Liver (tissue), 3 donors: Measurements from ENCODE around the gene GNB1.

Source experiments
- EGR1 ChIP-seq, 2 donors: IDR thresholded peaks; 2 replicates each; pipeline ENCODE4 v1.6.1; 2016 to 2018; ENCODE audit warnings: antibody characterized with exemption in 2 of 2, low read depth in 2 of 2
- GABPA ChIP-seq, 2 donors: IDR thresholded peaks in 1 of 2; conservative IDR thresholded peaks in 1 of 2; 2 replicates each; pipeline ENCODE4 v1.6.1; 2016; ENCODE audit warnings: antibody characterized with exemption in 2 of 2, mild to moderate bottlenecking in 1 of 2, moderate library complexity in 1 of 2
- HNF4A ChIP-seq, 2 donors: conservative IDR thresholded peaks; 2 replicates each; pipeline ENCODE4 v1.6.1; 2016; ENCODE audit warnings: antibody characterized with exemption in 2 of 2, mild to moderate bottlenecking in 2 of 2
- JUND ChIP-seq, 2 donors: IDR thresholded peaks; 2 replicates each; pipeline ENCODE4 v1.6.1; 2016; ENCODE audit warnings: antibody characterized with exemption in 2 of 2
- RAD21 ChIP-seq, 2 donors: IDR thresholded peaks; 2 replicates each; pipeline ENCODE4 v1.6.1; 2016; ENCODE audit warnings: antibody characterized with exemption in 2 of 2, mild to moderate bottlenecking in 2 of 2
- RXRA ChIP-seq, 2 donors: IDR thresholded peaks; 2 replicates each; pipeline ENCODE4 v1.6.1; 2017 to 2018; ENCODE audit warnings: antibody characterized with exemption in 2 of 2, mild to moderate bottlenecking in 1 of 2
- SP1 ChIP-seq: IDR thresholded peaks from 2 replicates; pipeline ENCODE4 v1.6.1; 2018; ENCODE audit warnings: antibody characterized with exemption, mild to moderate bottlenecking
- TAF1 ChIP-seq: conservative IDR thresholded peaks from 2 replicates; pipeline ENCODE4 v1.6.1; 2016; ENCODE audit warnings: antibody characterized with exemption, mild to moderate bottlenecking
- YY1 ChIP-seq: IDR thresholded peaks from 2 replicates; pipeline ENCODE4 v1.6.1; 2016; ENCODE audit warnings: antibody characterized with exemption, mild to moderate bottlenecking
- TF ChIP-seq, protein P1 (sequence below): fragments of 150-350 bp; IDR thresholded peaks from 2 replicates; pipeline ENCODE4 v1.5.1; 2017; ENCODE audit warnings: improper control_type of control experiment, low read depth, low read length; ENCODE audit not compliant: missing input control
- TF ChIP-seq, protein P2 (sequence below): IDR thresholded peaks from 2 replicates; pipeline ENCODE4 v1.6.1; 2016; ENCODE audit warnings: antibody characterized with exemption, mild to moderate bottlenecking
- TF ChIP-seq, protein P3 (sequence below): IDR thresholded peaks from 2 replicates; pipeline ENCODE4 v1.6.1; 2016; ENCODE audit warnings: antibody characterized with exemption
- donor health status: healthy.
- donor health status: healthy.

DNA sequence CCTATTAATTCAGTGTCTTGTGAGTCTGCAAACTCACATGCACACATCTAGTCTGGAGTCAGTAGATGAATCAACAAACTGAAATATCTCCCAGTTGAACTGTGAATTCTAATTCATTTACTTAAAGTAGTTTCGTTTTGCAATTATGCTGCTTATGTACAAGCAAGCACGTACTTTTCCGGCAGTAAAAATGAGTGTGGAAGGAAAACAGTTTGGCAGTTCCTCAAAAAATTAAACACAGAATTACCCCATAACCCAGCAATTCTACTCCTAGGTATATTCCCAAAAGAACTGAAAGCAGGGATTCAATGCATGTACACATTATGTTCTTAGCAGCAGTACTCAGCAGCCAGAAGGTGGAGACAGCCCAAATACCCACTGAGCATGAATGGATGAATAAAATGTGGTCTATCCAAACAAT is 49.3 kb downstream of the GNB1 start:
- TF ChIP-seq, protein P1, sequence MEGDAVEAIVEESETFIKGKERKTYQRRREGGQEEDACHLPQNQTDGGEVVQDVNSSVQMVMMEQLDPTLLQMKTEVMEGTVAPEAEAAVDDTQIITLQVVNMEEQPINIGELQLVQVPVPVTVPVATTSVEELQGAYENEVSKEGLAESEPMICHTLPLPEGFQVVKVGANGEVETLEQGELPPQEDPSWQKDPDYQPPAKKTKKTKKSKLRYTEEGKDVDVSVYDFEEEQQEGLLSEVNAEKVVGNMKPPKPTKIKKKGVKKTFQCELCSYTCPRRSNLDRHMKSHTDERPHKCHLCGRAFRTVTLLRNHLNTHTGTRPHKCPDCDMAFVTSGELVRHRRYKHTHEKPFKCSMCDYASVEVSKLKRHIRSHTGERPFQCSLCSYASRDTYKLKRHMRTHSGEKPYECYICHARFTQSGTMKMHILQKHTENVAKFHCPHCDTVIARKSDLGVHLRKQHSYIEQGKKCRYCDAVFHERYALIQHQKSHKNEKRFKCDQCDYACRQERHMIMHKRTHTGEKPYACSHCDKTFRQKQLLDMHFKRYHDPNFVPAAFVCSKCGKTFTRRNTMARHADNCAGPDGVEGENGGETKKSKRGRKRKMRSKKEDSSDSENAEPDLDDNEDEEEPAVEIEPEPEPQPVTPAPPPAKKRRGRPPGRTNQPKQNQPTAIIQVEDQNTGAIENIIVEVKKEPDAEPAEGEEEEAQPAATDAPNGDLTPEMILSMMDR = no peak
- TF ChIP-seq, protein P2, sequence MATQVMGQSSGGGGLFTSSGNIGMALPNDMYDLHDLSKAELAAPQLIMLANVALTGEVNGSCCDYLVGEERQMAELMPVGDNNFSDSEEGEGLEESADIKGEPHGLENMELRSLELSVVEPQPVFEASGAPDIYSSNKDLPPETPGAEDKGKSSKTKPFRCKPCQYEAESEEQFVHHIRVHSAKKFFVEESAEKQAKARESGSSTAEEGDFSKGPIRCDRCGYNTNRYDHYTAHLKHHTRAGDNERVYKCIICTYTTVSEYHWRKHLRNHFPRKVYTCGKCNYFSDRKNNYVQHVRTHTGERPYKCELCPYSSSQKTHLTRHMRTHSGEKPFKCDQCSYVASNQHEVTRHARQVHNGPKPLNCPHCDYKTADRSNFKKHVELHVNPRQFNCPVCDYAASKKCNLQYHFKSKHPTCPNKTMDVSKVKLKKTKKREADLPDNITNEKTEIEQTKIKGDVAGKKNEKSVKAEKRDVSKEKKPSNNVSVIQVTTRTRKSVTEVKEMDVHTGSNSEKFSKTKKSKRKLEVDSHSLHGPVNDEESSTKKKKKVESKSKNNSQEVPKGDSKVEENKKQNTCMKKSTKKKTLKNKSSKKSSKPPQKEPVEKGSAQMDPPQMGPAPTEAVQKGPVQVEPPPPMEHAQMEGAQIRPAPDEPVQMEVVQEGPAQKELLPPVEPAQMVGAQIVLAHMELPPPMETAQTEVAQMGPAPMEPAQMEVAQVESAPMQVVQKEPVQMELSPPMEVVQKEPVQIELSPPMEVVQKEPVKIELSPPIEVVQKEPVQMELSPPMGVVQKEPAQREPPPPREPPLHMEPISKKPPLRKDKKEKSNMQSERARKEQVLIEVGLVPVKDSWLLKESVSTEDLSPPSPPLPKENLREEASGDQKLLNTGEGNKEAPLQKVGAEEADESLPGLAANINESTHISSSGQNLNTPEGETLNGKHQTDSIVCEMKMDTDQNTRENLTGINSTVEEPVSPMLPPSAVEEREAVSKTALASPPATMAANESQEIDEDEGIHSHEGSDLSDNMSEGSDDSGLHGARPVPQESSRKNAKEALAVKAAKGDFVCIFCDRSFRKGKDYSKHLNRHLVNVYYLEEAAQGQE = no peak
- TF ChIP-seq, protein P3, sequence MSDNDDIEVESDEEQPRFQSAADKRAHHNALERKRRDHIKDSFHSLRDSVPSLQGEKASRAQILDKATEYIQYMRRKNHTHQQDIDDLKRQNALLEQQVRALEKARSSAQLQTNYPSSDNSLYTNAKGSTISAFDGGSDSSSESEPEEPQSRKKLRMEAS = no peak
- TF ChIP-seq RAD21 (IDR thresholded peaks at IDR 0.05) (no peak), RXRA (IDR thresholded peaks at IDR 0.05) (no peak), SP1 (no peak), GABPA (IDR thresholded peaks at IDR 0.05 in 1 of 2, conservative IDR thresholded peaks at IDR 0.05 in 1 of 2) (no peak), YY1 (no peak), EGR1 (IDR thresholded peaks at IDR 0.05; ENCODE audit: low read depth in 2 of 2) (no peak), HNF4A (conservative IDR thresholded peaks at IDR 0.05) (no peak), TAF1 (no peak), JUND (IDR thresholded peaks at IDR 0.05) (no peak)
